GM12865 (cell line): ENCODE measurements around the gene AGXT.

Experiments used
- DNase-seq: peaks from one replicate; pipeline ENCODE4 v3.0.0; 2010; ENCODE audit warnings: low read depth
- H3K4me3 ChIP-seq: 2 replicates; pipeline ENCODE4 v1.5.1; 2011; ENCODE audit warnings: mild to moderate bottlenecking, low read depth, low read length, control low read depth
- CTCF ChIP-seq: IDR thresholded peaks from 2 replicates; pipeline ENCODE4 v1.5.1; 2011; ENCODE audit warnings: low read length, control low read depth, low read depth, inconsistent platforms; ENCODE audit not compliant: insufficient read depth; ENCODE audit errors: missing control alignments

Gene AGXT

GRCh38 chr2:240888890-240889573 lies 20.4 kb downstream of the AGXT start:
- no peak overlapping the region for H3K4me3 ChIP-seq
- no peak for DNase-seq
- TF ChIP-seq CTCF: no peak

GRCh38 chr2:240889601-240890560 lies 21.3 kb downstream of the AGXT start:
- H3K4me3 ChIP-seq: no peak overlapping the region
- TF ChIP-seq CTCF: no peak
- no peak for DNase-seq

GRCh38 chr2:240890691-240891090 lies 22.1 kb downstream of the AGXT start:
- no peak for DNase-seq
- H3K4me3 ChIP-seq: no peak overlapping the region
- TF ChIP-seq CTCF: no peak

- no peak for TF ChIP-seq CTCF
- H3K4me3 ChIP-seq: no peak overlapping the region
- DNase-seq: no peak
These were observed 23.1 kb downstream of the AGXT start for GRCh38 chr2:240891492-240892340.

- H3K4me3 ChIP-seq: no peak overlapping the region
- DNase-seq: no peak
- TF ChIP-seq CTCF: no peak
These were observed 23.7 kb downstream of the AGXT start for GRCh38 chr2:240892356-240892755.

- no peak overlapping the region for H3K4me3 ChIP-seq
- DNase-seq: no peak
- TF ChIP-seq CTCF: no peak
These were observed 24.3 kb downstream of the AGXT start for GRCh38 chr2:240892925-240893324.
